GM12874 (cell line): ENCODE data around the gene MACROD2.

Experiments
- TF ChIP-seq, protein P1 (sequence below): IDR thresholded peaks from 2 replicates; pipeline ENCODE4 v1.5.1; 2011; ENCODE audit warnings: low read depth, mild to moderate bottlenecking, control low read depth, low read length, moderate library complexity; ENCODE audit not compliant: insufficient read depth

MACROD2 gene

DNA sequence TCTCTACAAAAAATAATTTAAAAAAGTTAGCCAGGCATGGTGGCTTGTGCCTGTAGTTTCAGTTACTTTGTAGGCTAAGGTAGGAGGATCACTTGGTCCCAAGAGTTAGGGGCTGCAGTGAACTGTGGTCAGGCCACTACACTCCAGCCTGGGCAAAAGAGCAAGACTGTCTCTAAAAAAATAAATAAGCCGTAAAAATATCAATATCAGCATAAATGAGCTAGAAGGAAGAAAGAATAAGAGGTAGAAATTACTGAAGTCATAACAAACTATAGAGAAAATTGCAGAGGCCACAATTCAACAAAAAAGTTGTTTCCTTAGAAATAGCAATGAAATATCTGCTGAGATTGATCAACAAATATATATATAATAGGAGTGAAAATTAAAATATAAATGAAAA is 1169.4 kb downstream of the MACROD2 start:
- TF ChIP-seq, protein P1, sequence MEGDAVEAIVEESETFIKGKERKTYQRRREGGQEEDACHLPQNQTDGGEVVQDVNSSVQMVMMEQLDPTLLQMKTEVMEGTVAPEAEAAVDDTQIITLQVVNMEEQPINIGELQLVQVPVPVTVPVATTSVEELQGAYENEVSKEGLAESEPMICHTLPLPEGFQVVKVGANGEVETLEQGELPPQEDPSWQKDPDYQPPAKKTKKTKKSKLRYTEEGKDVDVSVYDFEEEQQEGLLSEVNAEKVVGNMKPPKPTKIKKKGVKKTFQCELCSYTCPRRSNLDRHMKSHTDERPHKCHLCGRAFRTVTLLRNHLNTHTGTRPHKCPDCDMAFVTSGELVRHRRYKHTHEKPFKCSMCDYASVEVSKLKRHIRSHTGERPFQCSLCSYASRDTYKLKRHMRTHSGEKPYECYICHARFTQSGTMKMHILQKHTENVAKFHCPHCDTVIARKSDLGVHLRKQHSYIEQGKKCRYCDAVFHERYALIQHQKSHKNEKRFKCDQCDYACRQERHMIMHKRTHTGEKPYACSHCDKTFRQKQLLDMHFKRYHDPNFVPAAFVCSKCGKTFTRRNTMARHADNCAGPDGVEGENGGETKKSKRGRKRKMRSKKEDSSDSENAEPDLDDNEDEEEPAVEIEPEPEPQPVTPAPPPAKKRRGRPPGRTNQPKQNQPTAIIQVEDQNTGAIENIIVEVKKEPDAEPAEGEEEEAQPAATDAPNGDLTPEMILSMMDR: no peak

DNA sequence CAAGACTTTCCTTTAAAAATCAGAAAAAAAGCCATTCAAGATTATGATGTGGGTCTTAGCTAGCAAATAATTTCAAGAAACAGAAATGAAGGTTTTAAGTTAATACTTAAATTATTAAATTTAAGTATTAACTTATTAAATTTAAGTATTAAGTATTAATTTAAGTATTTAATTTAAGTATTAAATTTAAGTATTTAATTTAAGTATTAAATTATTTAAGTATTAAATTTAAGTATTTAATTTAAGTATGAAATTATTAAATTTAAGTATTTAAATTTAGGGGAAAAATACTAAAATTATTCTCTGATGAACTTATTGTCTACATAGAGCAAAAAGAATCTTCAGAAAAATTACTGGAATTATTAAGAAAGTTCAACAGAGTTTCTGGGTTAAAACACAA is 1171.4 kb downstream of the MACROD2 start:
- TF ChIP-seq, protein P1: no peak

DNA sequence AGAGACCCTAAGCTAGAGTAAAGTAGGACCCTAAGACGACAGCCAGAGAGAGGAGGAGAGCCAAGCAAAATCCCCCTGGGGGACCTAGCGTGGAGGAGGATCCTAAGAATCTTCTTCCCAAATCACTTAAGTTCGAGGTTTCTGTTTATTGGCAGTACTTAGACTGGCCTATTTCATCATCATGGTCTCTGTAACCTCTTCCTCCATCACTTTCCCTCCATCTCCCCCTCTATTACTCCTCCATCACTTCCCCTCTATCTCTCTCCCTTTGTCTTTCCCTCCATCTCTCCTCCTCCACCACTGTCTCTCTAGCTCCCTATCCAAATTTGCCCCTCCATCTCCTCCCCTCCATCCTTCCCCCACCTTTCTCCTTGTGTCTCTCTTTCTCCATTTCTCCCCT is 1175.7 kb downstream of the MACROD2 start:
- TF ChIP-seq, protein P1: no peak

DNA sequence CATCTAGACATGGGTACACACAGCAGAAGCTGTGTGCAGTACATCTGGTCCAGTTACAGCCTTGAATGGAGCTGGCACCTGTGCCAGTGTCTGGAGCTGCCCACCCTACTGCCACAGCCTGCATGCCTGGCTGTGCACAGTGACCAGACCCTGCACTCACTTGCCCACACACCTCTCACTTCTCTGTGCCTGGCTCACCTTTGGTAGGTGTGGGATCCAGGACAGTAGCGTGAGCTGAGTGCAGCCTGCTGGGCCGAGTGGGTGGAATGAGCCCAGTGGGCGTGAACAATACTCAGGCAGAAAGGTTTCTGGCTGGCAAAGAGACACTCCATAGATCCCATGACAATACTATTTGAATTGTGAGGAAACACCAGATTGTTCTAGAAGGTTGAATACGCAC is 1181.6 kb downstream of the MACROD2 start:
- TF ChIP-seq, protein P1: no peak

DNA sequence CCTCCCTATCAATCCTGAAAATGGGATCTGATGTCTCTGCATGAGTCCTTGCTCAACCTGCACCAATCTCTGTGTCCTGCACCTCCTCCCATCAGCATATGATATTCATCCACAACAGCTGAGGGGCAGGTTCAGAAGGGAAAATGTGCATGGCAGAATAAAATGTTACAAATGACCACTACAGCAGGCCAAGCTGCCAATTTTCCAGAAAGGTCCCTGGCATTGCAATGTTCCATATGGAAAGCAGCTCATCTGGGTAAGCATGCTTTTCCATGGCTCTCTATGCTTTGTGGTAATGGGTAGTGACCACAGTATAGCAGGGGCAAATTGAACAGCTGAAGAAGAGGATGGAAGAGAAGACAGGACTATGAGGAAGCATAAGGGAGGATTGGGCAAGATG is 1183.3 kb downstream of the MACROD2 start:
- TF ChIP-seq, protein P1: no peak

DNA sequence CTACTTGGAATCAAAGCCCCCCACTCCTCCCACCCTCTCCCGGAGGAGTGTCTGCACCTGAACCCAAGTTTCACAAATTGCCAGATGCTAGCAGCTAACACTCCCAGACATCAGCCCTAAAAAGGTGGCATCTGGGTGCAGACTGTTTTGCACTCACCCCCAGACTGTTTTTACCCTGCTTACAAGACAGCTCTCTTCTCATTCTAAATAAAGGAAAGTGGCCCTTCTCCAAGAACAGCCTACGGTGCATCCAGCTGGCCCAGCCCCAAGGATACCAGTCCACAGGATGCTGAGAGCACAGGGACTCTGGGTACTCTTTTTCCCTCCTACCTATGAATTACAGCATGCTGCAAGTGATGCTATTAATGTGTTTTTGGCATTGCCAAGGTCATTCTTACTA is 1184.1 kb downstream of the MACROD2 start:
- TF ChIP-seq, protein P1: no peak

DNA sequence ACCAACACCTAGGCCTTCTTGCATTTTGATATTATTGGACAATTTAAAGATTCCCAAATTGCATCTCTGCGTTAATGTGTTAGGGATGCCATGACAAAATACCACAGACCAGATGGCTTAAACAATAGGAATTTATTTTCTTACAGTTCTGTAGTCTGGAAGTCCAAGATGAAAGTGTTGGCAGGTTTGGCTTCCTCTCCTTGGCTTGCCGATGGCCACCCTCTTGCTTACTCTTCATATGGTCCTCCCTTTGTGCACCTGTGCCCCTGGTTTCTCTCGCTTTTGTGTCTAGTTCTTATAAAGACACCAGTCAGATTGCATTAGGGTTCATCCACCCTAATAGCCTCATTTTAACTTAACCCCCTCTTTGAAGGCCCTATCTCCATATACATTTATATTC is 1184.5 kb downstream of the MACROD2 start:
- TF ChIP-seq, protein P1: no peak

DNA sequence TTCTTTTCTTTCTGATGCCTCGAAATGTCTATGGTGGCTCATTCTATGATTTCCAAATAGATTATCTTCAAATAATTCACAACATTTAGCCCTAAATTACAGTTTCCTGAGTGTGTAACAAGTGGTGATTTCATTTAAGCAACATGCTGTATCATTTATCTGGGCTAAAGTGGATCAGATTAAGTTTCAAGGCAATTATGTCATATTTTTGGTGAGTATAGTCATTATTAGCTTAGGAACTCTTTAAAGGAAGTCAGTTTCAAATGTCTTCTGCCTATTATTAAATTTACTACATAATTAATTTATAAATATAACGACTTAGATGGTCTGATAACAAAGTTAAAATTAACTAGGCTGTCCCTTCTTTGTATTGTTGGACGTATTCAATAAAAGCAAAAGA is 1190.0 kb downstream of the MACROD2 start:
- TF ChIP-seq, protein P1: no peak
